HG03159 (cell line): ENCODE data around the gene GRHL1.
A peak's percentile ranks its signal among the peaks of the same experiment; 100 is the strongest.
"Not testable (repeated sequence)": the region's sequence is repeated elsewhere in the genome, so short reads cannot be mapped to it uniquely, and the experiment has no call there.

Experiments
- ATAC-seq: cut with Tn5 transposase; IDR thresholded peaks from one replicate; pipeline ENCODE4 v1.9.1; 2021; ENCODE audit warnings: mild to moderate bottlenecking, moderate library complexity; ENCODE audit not compliant: unreplicated experiment

Gene GRHL1, protein sequence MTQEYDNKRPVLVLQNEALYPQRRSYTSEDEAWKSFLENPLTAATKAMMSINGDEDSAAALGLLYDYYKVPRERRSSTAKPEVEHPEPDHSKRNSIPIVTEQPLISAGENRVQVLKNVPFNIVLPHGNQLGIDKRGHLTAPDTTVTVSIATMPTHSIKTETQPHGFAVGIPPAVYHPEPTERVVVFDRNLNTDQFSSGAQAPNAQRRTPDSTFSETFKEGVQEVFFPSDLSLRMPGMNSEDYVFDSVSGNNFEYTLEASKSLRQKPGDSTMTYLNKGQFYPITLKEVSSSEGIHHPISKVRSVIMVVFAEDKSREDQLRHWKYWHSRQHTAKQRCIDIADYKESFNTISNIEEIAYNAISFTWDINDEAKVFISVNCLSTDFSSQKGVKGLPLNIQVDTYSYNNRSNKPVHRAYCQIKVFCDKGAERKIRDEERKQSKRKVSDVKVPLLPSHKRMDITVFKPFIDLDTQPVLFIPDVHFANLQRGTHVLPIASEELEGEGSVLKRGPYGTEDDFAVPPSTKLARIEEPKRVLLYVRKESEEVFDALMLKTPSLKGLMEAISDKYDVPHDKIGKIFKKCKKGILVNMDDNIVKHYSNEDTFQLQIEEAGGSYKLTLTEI

DNA sequence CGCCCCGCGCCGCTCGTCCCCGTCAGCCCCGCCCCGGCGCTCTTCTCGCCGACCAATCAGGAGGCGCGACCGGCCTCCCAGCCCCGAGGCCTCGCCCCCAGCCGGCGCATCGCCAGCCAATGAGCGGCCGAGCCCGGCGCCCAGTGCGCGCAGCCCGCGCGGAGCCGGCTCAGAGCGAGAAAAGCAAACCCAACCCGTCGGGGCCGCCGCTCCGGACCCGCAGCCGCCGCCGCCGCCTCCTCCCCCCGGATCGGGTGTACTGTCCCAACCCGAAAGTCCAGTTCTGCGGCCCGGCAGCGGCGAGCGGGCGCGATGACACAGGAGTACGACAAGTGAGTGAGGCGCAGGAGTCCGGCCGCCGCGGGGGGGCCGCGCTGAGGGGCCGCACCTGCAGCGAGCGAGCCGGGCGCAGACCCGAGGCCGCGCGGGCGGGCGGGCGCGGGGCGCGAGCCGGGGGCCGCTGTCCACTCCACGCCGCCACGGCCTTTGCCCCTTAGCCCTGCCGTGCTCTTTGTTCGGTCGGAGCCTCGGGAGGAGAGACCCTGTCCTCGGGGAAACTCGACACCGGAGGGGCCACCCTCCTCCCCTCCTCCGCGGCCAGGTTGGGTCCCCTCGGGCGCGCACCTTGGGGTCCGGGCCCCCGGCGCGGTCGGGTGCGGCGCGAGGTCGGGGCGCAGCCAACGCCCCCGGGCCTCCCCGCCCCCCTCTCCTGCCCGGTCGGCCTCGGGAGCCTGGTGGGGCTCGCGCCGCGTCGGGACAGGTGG is at the start of gene GRHL1:
Gene GRHL1 (plus strand): TSS at position 172 of the 764 bp plus-strand sequence. CDS start 141 bp downstream, at position 313.
- ATAC-seq = peak; percentile 95

DNA sequence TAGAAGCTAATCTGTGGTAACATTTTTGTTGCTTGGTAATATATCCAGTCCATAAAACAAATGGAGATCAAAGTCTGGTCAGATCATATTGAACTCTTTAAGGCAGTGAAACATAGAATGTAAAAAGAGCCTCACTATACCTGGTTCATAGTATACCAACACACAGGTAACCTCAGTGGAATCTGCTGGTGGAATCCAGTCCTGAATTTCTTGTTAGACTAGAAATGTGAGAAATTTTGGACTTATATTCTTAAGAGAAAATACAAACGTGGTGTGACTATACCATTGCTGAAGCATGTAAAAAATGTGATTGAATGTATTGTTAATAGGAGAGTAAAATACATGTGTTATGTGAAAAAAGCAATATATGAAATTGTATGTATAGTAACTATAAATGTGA is 46.1 kb upstream of the GRHL1 start:
- ATAC-seq = no peak

DNA sequence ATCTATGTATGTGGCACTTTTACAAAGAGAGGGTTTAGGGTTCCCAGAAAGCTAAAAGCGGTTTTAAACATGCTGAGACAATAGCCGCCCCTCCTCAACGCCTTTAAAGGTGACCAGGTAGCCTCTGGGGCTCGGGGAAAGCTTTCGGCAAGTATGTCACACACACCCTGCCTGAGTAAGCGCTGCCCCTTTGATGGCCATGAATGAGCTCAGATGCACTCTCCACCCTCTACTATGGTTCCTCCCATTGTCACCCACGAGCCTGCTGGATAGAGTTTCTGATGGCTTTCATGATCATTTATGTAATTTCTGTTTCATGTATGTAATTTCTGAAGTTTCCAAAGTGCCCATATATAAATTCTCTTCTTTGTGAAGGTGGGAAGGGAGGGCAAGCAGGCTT is 44.1 kb upstream of the GRHL1 start:
- ATAC-seq = no peak

DNA sequence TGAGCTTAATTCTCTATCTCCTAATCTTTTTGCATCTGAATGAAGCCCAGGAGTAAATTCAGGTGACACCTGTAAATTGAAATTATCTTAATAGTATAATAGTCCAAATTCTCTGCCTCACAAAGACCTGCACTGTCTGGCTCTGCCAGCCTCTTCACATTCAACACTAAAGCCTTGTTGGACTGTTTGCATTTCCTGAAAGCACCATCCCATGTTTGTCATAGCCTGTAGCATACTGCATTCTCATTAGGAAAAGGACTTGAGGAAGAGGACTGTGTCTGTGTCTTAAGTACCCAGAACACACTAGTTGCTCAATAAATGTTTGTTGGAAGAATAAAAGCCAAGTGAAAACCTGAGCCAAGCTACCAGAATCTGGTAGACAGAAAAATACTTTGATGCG is 42.9 kb upstream of the GRHL1 start:
- ATAC-seq = no peak

DNA sequence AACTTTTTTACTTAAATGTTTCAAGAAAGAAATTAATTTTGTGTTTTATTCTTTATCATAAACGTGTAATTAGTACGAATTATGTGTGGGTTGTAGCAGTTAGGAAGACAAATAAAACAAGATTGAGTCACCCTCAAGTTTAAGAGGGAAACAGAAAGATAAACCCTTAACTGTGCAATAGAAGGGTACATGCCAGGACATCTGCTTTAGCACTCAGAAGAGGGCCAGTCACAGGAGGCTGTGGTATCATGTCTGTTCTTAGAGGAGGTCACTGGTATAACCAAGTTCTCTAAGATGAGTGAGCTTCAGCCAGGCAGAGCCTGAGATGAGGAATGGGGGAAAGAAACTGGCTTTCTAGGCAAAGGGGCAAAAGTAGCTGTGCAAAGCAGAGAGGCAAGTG is 42.4 kb upstream of the GRHL1 start:
- no peak for ATAC-seq

DNA sequence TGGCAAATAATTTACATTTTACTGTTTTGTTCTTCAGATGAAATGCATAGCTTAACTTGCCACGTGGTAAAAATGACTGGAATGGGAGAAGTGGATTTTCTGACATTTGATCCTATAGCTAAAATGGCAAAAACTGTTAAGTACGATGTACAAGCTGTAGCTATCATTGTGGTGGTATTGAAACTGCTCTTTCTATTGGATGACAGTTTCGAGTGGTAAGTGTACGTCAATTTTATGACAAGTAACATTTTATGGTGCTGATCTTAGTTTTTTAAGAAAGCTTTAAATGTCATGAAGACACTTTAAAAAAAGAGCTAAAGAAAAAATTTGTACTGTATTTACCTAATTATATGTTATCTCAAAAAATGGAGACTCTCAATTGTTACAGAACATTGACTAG is 40.8 kb upstream of the GRHL1 start:
- ATAC-seq = no peak

DNA sequence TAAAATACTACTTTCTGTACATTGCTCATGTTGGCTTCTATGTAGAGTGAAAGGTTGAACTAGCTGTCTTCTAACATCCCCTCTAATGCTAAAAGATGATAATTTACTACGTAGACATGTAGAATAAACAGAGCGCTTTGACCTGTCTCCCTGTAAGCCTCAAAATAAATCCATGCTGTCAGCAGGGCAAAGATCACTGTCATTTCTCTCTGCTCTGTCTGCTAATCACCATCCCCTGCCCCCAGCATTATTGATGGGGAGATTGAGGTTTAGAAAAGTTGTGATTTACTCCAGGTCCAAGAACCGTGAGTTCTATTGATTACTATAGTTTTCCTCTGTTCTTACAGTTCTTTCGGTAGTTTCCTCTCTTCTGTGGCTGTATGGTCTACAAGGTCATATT is 39.0 kb upstream of the GRHL1 start:
- no peak for ATAC-seq

DNA sequence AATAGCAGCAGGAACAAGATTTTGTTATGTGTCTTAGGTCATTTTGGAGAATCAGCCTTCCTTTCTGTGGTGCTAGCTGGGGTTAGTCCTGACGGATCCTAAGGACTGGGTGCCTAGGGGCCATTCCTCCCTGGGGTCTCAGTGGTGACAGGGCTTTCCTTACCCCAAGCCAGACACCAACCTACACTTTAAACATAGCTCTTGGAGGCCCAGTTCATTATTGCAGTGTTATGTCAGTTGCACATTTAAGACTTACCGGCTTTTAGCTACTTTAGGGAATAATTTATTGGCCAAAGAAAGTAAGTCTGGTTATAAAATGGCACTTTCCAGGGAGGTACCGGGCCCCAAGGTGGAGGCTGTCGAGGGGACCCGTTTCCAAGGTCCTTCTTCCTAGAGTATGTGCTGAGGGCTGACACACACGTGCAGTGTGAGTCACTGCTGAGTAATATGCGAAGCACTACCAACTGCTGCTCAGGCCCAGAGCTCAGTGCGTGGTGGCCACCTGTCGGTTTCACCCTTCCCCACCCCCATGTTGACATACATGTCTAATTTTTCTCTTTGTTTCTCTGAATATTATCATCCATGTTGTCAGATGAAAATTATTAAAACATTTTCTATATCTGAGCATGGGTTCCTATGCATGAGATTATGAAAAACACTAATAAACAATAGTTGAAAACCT is 37.0 kb upstream of the GRHL1 start:
- peak; percentile 97 for ATAC-seq

DNA sequence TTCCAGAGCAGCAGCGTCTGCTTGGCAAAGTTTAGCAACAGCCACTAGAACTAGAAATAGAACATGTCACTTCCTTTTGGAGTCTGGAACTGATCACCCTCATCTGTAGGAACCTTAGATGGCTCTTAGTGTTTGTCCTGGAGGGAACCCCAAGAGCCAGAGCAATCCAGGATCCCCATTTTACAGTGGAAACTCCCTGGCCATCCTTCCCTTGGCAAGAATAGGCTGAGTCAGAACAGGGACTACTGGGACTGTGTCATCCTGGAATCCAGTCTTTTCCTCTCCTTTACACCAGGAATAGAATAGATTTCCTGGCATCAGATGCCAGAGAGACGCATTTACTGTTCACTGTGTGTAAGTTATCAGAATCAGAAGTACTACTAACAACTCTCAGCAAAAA is 33.2 kb upstream of the GRHL1 start:
- no peak for ATAC-seq

DNA sequence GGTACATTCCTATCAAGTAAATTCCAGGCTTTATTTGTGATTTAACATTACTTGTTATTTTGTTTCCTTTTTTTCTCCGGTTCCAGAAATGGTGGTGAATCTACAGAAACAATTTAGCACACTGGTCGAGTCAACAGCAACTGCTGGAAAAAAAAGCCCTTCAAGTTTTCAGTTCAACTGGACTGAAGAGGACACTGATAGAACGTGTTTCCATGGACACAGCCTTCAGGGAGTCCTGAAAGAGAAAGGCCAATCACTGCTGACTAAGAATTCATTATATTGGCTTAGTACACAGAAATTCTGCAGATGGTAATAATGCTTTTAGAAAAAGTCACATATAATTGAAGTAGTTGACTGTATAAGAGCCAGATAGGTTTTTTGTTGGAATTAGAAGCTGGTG is 32.0 kb upstream of the GRHL1 start:
- no peak for ATAC-seq

DNA sequence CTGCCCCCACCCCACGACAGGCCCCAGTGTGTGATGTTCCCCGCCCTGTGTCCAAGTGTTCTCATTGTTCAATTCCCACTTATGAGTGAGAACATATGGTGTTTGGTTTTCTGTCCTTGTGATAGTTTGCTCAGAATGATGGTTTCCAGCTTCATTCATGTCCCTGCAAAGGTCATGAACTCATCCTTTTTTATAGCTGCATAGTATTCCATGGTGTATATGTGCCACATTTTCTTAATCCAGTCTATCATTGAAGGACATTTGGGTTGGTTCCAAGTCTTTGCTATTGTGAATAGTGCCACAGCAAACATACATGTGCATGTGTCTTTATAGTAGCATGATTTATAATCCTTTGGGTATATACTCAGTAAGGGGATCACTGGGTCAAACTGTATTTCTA is 24.5 kb upstream of the GRHL1 start:
- not testable (repeated sequence) for ATAC-seq

DNA sequence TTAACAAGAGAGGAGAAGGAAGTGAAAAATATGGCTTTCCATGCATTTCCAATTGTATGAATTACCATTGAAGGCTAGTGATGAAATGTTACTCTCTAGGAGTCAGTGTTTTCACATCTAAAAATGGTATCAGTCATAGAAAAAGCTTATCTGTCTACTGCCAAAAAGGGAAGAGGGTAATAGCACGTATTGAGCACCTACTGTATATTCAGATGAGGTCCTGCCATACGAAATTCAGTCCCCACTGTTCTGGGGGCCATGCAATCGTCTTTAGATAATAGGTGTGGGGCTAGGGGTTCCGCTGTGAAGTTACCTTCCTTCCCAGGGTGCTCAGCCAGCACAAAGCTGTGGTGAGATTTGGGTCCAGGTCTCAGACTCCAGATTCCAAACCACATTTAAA is 14.2 kb upstream of the GRHL1 start:
- ATAC-seq = no peak

DNA sequence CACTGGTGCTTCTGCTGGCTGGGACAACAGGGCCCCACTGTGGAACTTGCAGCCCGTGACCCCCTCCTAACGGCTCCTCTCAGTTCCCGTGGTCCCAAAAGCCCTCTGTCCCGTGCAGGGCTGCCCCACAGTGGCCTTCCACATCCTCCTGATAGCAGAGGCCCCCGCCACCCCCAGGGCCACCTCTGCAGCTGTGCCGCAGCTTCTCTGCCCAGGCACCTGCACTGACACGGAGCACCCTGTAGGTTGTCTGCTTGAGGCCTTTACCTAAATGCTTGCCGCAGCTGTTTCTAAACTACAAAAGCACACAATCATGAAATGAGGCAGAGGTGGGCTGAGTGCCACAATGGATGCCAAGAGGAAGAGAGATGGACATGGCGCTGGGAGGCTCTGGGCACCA is 13.5 kb upstream of the GRHL1 start:
- no peak for ATAC-seq

DNA sequence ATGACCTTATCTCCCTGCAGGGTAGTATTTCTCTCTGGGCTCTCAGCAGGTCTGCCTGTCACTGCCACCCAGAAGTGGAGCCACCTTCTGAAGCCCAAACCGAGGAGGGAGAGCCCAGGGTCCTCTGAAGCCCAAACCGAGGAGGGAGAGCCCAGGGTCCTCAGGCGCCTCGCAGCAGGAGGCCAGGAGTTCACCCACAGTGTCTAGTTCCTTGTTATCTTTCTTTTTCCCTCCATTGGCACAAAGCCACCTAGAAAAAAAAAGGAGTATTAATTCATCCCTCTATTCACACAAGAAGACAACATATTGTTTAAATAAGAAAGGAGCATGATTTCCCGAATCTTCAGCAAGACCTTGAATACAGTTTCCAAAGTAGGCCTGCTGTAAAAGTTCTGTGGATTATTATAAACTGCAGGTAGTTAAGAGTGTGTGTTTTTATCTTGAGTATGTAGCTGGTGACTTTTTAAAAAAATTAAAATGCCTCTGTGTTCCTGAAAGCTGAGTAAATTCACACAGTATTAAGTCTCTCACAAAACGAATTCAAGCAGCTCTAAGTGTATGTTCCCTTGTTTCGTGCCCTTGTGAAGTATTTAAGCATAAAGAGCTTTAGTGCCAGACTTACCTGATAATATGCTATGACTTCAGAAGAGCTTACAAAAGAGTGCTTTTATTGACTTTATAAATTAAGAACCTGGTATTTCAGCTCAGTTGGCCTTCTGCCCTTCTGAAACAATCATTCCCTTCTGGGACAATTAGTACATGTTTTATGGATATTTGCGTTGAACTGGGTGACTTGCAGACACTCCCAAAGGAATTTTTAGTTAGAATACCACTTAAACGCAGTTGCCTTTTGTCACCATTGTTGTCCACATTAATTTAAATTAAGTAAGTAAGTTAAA is 11.7 kb upstream of the GRHL1 start:
- no peak for ATAC-seq

DNA sequence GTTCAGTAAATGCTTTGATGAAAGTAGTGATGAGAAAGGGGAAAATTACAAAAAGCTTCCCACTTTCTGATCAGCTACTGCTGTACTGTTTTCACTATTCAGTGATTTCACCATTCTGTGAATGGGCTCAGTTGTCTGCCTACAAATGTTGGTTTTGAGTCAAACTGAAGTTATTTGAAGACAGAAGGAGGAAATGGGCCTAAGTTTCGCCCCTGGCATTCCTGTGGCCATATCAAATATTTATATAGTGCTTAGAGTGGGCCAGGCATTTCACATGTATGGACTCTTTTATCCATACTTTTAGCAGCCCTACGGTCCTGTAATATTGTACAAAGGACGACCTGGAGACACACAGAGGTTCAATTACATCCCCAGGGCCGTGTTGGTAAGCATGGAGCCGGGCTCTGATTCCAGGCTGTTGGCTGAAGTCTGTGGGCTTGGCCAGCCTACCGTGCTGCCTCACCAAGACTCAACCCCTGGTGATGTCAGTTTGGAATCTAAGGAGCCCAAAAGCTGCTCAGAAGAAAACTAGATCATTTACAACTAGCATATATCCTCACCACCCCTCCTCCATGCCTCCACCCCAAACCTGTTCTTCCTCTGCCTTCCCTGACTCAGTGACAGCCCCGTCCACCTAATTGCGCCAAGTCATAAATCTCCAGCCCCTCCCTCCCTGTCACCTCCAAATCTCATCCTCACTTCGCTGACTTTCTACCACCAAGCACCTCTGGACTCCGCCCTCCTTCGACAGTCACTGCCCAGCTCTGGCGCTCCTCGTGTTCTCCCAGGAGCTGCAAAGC is 10.1 kb upstream of the GRHL1 start:
- no peak for ATAC-seq

DNA sequence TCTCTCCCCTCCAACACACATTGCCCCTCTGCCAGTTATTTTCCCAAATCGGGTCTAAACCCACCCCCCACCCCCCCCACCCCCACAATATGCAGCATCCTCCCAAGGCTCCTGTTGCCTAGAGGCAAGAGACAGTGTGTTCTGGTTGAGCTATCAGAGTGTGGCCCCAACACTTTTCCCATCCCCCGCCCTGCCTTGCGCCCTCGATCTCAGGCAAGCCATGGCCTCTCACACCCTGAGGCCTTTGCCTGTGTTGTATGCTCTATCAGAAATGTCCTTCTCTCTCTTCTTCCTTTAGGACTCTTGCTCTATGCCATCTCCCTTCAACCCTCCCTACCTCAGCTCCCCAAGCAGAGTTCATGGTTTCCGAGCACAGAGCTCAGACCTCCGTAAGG is 9.5 kb upstream of the GRHL1 start:
- ATAC-seq = no peak

DNA sequence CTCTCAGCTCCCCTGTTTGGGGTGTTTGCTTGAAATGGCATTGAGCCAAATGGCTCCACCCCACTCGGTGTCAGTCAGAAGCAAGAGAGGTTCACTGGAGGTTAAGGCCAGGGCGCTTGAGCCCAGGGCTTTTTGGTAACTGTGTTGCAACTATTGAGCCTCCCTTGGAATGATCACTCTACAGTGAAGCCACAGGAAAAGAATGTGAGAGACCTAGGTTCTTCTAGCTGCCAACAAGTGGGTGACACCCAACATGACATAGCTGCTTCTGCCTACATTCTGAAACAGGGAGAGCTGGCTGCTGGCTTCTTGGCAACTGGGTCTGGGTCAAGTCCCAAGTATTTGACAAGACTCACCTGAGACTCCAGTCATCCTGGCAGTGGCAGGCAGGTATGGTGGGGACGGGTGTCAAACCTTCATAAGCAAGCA is 7.1 kb upstream of the GRHL1 start:
- no peak for ATAC-seq

DNA sequence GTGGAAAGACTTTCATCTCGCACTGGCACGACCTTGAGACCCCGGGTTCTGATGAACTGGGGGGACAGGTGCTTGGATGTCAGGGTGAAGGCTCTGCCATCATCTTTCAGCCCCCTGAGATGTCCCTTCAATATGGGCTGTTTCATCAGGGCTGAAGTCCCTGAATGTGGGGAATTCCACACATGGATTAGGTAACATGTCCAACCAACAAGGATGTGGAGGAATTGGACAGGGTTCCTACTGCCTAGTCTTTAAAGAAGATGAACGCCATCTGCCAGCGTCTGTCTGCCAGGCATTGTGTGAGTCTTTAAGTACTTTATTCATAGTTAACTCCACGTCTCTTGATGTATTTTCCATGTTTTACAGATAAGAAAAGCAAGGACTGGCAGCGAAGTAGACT is 5.9 kb upstream of the GRHL1 start:
- no peak for ATAC-seq

DNA sequence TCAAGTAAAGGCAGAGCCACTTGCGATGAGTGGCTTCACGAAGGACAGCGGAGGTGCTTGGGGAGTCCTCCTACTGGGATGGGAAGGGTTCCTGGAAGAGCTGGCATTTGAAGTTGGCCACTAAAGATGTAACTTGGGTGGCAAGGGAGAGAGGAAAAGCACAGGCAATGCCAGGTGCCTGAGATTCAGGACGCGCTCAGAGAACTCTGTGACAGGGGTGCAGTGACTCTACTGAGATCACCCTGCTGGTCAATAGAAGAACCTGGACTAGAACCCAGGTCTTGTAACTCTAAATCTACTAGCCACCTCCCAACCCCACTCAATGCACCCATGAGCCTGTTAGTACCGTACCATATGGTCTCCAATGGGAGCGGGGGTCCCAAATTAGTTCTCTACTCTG is 5.4 kb upstream of the GRHL1 start:
- no peak for ATAC-seq

DNA sequence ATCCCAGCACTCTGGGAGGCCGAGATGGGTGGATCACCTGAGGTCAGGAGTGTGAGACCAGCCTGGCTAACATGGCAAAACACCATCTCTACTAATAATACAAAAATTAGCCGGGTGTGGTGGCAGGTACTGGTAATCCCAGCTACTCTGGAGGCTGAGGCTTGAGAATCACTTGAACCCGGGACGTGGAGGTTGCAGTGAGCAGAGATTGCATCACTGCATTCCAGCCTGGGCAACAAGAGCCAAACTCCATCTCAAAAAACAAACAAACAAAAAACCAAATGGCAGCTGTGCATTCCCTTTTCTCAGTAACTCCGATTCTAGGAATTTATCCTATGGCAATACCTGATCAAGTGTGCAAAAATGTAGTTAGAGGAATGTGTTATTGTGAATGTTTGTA is 4.7 kb upstream of the GRHL1 start:
- ATAC-seq = no peak
